Glutamatergic neuron (in vitro differentiated cells): ENCODE measurements around the gene TMEM151B. TPM values are rescaled to one million over a fixed set of nuclear protein-coding genes. Genes with fewer than 3 reads are reported as not detected.
A peak's percentile ranks its signal among the peaks of the same experiment; 100 is the strongest.

Experiments used
- DNase-seq: peaks from one replicate; pipeline ENCODE4 v3.0.0; 2022
- H3K27ac Mint-ChIP-seq: one replicate; pipeline ENCODE4 v1.8.0; 2020; ENCODE audit warnings: mild to moderate bottlenecking, mixed read lengths, inconsistent platforms; ENCODE audit not compliant: unreplicated experiment
- H3K27me3 Mint-ChIP-seq: one replicate; pipeline ENCODE4 v1.8.0; 2020; ENCODE audit warnings: mild to moderate bottlenecking, moderate library complexity, mixed read lengths, inconsistent platforms; ENCODE audit not compliant: unreplicated experiment
- H3K36me3 Mint-ChIP-seq: one replicate; pipeline ENCODE4 v1.8.0; 2020; ENCODE audit warnings: mild to moderate bottlenecking, mixed read lengths, inconsistent platforms; ENCODE audit not compliant: unreplicated experiment
- H3K4me1 Mint-ChIP-seq: one replicate; pipeline ENCODE4 v1.8.0; 2020; ENCODE audit warnings: mild to moderate bottlenecking, low read depth, mixed read lengths, inconsistent platforms; ENCODE audit not compliant: unreplicated experiment
- H3K4me3 Mint-ChIP-seq: one replicate; pipeline ENCODE4 v1.8.0; 2020; ENCODE audit warnings: mild to moderate bottlenecking, mixed read lengths, inconsistent platforms; ENCODE audit not compliant: unreplicated experiment
- H3K9me3 Mint-ChIP-seq: one replicate; pipeline ENCODE4 v1.8.0; 2020; ENCODE audit warnings: mild to moderate bottlenecking, moderate library complexity, mixed read lengths, inconsistent platforms; ENCODE audit not compliant: unreplicated experiment
- total RNA-seq: library from RNA; stranded (reverse); fragmentation: NEBNext Ultra II Directional; extraction: Animal tissue kit (Norgen Biotek cat#: 25700); gene quantifications from one replicate; pipeline ENCODE4 v1.2.1, GENCODE V29; 2021; ENCODE audit not compliant: unreplicated experiment
- TF ChIP-seq, protein P1 (sequence below): fragments of 200-600 bp; sonication (generic); IDR thresholded peaks from one replicate; pipeline ENCODE4 v1.5.0; 2021; ENCODE audit not compliant: partially characterized antibody, unreplicated experiment

The TMEM151B gene
- total RNA-seq, 1 donor from 2014 or later: 51.3 TPM

DNA sequence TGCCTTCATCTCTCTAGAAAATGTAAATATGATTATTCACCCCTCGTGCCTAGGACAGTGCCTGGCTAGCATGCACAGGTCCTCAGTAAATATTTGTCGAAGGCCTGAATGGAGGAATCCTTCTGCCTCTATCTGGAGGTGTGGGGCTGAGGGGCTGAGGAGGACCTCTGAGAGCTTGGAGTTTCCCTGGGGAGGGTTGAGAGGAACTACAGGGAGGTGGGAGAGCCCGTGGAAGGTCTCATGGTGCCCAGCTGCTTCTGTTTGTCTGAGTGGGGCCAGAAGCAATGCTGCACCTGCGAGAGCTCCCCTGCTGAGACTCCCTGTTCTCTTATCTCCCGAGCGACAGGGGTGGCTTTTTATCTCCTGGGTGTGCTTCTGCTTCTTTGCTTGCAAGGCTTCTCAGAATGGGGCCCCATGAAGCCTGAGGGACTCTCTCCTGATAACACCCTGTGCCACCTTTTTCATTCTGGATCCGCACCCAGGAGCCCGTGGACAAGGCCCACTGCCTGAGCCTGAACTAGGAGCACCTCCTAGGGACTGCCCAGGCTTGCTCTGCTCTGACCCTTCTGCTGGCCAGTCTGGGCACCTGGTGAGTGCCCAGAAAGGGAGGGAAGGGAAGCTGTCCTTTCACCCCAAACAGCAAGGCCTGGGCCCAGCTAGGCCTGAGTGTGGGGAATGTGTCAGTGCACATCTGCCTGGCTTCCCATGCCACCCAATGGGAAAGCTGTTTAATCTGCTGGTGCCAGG lies 44.5 kb upstream of the TMEM151B start:
- peak overlapping the region; percentile 69 for H3K4me3 Mint-ChIP-seq
- DNase-seq: no peak
- H3K36me3 Mint-ChIP-seq: no peaks in the 10 kb centered on the region
- peaks cover 35% of the 10 kb centered on the region for H3K4me1 Mint-ChIP-seq
- TF ChIP-seq, protein P1, sequence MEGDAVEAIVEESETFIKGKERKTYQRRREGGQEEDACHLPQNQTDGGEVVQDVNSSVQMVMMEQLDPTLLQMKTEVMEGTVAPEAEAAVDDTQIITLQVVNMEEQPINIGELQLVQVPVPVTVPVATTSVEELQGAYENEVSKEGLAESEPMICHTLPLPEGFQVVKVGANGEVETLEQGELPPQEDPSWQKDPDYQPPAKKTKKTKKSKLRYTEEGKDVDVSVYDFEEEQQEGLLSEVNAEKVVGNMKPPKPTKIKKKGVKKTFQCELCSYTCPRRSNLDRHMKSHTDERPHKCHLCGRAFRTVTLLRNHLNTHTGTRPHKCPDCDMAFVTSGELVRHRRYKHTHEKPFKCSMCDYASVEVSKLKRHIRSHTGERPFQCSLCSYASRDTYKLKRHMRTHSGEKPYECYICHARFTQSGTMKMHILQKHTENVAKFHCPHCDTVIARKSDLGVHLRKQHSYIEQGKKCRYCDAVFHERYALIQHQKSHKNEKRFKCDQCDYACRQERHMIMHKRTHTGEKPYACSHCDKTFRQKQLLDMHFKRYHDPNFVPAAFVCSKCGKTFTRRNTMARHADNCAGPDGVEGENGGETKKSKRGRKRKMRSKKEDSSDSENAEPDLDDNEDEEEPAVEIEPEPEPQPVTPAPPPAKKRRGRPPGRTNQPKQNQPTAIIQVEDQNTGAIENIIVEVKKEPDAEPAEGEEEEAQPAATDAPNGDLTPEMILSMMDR: no peak
- peaks cover 2% of the 10 kb centered on the region for H3K9me3 Mint-ChIP-seq
- no peak overlapping the region for H3K27ac Mint-ChIP-seq
- peaks cover 5% of the 10 kb centered on the region for H3K27me3 Mint-ChIP-seq

- no peaks in the 10 kb centered on the region for H3K36me3 Mint-ChIP-seq
- peaks cover 7% of the 10 kb centered on the region for H3K27me3 Mint-ChIP-seq
- peaks cover 2% of the 10 kb centered on the region for H3K9me3 Mint-ChIP-seq
- H3K27ac Mint-ChIP-seq: peak overlapping the region; percentile 78
- peak; percentile 49 for DNase-seq
- peaks cover 35% of the 10 kb centered on the region for H3K4me1 Mint-ChIP-seq
- TF ChIP-seq, protein P1: no peak
- peak overlapping the region; percentile 69 for H3K4me3 Mint-ChIP-seq
These were observed 43.7 kb upstream of the TMEM151B start for GRCh38 chr6:44226368-44227147.

DNA sequence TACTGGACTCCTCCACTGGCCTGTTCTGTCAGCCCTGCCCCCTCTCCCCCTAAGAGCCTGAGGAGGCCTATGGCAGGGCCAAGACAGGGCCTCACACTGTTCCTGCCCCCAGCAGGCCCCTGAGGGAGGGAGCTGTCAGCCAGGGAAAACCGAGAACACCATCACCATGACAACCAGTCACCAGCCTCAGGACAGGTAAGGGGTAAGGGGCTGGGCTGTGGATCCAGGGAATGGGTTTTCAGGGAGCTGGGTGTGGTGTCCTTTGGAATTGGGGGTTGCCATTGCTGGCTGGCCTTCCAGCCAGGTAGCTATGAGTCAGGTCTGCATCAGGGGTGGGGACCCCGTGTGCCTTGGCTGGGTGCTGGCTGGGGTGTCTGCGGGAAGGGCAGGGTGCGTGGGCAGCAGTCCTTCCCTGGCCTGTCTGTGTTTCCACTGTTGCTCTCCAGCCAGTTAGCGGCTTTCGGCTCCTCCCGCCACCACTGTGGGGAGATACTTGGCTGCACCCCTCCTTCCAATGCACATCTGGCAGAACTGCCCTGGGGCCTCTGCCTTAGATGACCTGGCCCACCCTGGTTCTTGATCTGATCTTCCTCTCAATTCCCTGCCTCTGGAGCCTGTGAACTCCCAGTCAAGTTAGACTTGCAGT lies 43.0 kb upstream of the TMEM151B start:
- no peaks in the 10 kb centered on the region for H3K36me3 Mint-ChIP-seq
- peaks cover 35% of the 10 kb centered on the region for H3K4me1 Mint-ChIP-seq
- peaks cover 2% of the 10 kb centered on the region for H3K9me3 Mint-ChIP-seq
- H3K27me3 Mint-ChIP-seq: peaks cover 7% of the 10 kb centered on the region
- H3K27ac Mint-ChIP-seq: no peak overlapping the region
- no peak overlapping the region for H3K4me3 Mint-ChIP-seq
- no peak for DNase-seq
- TF ChIP-seq, protein P1: no peak

DNA sequence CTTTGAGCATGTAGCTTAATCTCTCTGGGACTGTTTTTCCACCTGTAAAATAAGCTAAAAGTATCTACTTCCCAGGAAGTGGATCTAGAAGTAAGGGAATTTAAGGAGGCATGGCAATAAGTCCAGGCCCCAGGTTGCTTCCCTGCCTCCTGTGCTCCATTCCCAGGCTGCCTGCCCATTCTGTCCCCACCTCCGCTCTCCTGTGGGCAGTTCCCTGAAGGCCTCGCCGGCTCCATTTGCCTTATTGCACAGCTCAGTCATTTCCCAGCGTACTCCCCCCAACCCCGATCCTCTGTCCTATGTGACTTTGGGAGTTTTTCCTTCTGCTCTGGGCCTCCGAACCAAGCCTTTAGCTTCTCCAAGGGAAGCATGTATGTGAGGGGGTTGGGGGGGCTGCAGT lies 42.2 kb upstream of the TMEM151B start:
- DNase-seq: no peak
- Mint-ChIP-seq H3K9me3 (peaks cover 2% of the 10 kb centered on the region), H3K4me3 (no peak overlapping the region), H3K4me1 (peaks cover 30% of the 10 kb centered on the region), H3K27ac (no peak overlapping the region), H3K27me3 (peaks cover 2% of the 10 kb centered on the region), H3K36me3 (no peaks in the 10 kb centered on the region)
- TF ChIP-seq, protein P1: no peak
